Hematopoietic multipotent progenitor cell treated with erythropoietin and hydrocortisone succinate and interleukin-3 and kit ligand, for 15 days (in vitro differentiated cells): ENCODE results near the gene MSS51.
A peak's percentile ranks its signal among the peaks of the same experiment; 100 is the strongest.

ENCODE experiments used
- DNase-seq: peaks from one replicate; pipeline ENCODE4 v3.0.0-alpha.2; 2015; ENCODE audit warnings: low spot score

MSS51 gene

DNA sequence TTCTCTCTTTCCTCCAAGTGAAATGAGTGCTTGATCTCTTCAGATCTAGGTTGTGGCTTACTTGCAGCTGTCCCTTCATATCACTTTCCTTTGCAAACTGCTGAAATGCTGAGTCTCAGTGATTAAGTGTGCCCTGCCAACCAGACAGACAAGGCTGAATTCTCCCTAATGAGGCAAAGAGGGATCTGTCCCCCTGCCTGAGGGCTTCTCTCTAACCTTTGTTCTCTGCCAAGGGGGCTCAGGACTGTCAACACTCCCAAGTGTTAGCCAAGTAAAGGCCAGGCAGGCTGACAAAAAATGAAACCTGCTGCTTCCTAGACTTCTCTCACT, at the start of gene MSS51:
Gene MSS51 (minus strand): TSS at position 24 of the 330 bp plus-strand sequence. CDS start 5,277 bp downstream, outside the sequence.
- DNase-seq = no peak

DNA sequence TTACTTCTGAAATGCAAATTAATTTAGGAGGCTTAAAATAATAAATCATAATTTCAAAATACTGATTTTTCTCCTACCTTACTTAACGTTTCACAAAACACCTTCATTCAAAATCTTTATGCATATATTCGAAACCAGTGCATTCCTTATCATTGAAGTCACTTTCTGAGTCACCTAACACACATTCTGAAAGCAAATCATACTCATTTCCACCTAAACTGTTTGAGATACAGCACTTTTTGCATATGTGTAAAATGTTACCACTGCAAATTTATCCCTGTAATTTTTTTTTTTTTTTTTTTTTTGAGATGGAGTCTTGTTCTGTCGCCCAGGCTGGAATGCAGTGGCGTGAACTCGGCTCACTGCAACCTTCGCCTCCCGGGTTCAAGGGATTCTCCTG, 46.8 kb upstream of the MSS51 start:
- no peak for DNase-seq

DNA sequence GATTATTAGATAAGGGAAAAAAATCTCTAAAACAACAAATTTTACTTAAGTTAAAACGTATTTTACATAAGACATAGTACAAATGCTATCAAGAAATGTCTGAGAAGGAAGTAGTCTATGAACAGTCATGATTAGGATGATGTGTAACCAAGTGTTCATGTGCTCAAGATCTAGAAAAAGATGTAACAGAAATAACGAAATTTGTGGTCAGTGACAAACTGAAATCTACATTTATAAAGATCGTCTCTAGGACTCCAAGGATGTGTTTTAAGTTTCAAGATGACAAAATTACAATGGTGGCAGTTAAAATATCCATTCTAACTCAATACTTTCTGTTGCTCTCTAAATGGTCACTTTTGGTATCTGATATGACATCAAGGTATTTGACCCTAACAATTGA, 45.3 kb upstream of the MSS51 start:
- DNase-seq = no peak

- DNase-seq = no peak
Measured at GRCh38 chr10:73471226-73471625, 37.9 kb upstream of the MSS51 start.

DNA sequence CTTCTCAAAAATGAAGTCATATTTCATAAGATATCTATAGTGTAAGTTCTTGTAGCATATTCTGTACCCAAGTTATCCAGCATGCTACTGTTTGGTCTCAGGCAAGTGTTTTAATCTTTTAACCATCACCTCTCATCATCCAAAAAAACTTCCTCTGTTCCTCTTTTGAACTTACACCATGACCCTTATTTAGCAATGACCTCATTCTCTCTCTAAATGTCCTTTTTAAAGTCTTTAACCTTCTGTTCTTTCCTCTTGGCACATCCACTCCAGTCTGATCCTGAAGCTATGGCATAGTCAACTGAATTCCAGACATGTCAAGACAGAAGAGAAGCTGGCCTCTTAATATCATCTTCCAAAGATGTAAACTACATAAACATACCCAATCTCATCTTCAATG, 36.2 kb upstream of the MSS51 start:
- DNase-seq = no peak

- no peak for DNase-seq
Measured at GRCh38 chr10:73467206-73467605, 33.8 kb upstream of the MSS51 start.

DNA sequence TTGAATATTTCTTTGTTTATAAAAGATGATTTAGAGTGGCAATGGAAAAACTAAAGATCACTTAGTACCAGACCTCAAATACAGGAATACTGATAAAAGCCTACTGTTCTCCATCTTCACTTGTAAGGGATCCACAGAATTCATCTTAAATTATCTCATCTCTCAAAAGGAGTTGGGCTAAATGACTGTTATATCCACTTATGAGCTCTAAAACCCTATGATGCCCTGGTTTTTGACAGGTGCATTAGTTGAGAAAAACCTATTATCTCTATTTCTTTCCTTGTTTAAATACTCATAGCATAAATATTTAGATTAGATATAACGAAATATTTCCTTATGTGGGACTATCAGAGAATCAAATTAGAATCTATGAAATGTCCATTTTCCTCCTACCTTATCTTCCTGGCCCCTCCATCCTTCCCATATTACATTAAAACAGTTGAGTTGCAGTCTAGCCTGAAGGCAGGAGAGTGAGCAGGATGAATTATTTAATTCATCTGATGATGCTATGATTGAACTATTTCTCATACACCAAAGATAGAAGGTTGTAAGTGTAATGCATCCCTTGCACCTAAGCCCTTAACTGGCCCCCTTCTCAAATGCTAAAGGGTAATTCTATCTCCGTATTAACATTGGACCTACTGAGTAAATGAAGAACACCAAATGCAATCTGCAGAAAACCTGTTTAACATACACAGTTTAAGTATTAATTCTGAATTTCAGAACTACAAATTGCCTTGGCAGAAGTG, 32.8 kb upstream of the MSS51 start:
- no peak for DNase-seq

DNA sequence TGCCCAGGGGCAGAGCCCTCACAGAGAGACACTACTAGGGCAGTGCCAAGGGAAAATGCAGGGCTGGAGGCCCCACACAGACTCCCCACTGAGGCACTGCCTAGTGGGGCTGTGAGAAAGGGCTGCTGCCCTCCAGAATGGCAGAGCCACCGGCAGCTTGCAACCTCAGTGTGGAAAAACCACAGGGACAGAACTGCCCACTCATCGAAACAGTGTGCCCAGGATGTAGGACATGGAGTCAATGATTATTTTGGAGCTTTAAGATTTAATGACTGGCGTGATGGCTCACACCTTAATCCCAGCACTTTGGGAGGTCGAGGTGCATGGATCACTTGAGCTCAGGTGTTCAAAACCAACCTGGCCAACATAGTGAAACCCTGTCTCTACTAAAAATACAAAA, 27.5 kb upstream of the MSS51 start:
- DNase-seq = no peak

GRCh38 chr10:73459683-73460314, 26.4 kb upstream of the MSS51 start:
- no peak for DNase-seq

DNA sequence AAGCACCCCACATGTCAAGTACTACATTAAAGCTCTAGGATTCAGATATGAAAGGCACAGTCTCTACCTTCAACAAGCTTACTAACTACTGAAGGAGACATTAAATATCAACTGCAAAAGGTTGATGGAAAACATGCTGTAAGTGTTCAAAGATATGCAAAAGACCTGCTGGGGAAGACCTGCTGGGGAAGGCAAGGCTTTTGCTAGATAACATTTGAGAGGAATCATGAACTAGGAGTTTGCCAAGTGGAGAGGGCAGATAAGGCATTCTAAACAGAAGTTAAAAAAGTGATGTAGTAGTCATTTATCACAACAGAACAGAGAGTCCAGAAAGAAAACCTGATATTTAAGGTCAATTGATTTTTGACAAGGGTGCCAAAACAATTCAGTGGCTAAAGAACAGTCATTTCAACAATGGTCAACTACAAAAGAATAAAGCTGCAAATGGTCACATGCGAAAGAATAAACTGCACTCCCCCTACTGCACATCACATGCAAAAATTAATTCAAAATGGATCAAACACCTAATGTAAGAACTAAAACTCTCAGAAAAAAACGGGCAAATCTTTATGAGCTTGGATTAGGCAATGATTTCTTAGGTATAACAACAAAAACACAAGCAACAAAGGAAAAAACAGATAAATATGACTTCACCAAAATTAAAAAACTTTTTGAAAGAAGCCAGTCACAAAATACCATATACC, 23.0 kb upstream of the MSS51 start:
- peak; percentile 93 for DNase-seq

- no peak for DNase-seq
Measured at GRCh38 chr10:73449113-73449512, 15.8 kb upstream of the MSS51 start.

- DNase-seq = no peak
Measured at GRCh38 chr10:73448384-73448783, 15.0 kb upstream of the MSS51 start.

GRCh38 chr10:73446926-73447325, 13.6 kb upstream of the MSS51 start:
- DNase-seq = no peak

- DNase-seq = no peak
Measured at GRCh38 chr10:73444457-73444856, 11.1 kb upstream of the MSS51 start.

DNA sequence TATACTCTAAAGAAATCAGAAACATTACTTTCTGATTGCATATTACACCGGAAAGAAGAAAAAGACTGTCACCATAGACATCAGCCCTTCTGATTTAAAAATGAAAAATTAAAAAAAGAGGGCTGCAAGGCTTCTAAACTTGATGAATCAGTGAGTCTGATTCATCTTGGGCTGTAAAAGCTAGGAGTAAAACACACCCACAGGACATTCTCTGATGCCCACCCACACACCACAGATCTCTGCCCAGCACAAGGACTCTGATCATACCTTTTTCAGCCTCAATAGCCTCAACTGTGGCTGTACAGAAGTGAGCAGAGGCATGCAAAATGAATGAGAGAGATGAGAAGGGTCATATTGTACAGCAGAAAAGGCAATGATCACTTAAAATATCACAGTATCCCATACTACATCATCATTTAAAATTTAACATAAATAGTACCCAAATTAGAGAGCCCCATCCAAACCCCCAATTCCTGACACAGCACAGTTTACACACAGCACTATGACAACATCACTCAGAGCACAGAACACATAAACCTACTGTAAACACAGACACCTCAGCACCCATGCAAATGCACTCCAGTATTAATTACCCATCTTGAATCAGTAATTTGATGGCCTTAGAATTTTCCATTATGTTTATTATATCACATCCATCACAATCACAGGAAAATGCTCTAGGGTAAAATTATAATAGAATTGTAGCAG, 6.4 kb upstream of the MSS51 start:
- DNase-seq = no peak

DNA sequence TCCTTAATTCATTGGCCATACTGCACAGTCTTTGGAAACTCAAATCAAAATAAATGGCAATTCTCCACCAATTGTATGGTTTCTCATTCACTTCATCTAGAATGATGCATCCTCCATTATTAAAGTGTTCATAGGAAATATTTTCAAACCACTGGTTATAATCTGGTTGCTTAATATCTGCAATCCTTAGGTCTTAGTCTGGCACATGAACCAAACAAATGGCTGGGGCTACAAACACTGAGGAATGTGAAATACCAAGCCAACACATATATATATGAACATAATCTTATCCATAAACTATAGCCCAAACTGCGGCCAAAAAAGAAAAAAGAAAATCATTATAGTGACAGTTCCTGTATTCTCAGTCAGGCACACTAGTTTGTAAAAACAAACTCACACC, 5.7 kb upstream of the MSS51 start:
- no peak for DNase-seq

DNA sequence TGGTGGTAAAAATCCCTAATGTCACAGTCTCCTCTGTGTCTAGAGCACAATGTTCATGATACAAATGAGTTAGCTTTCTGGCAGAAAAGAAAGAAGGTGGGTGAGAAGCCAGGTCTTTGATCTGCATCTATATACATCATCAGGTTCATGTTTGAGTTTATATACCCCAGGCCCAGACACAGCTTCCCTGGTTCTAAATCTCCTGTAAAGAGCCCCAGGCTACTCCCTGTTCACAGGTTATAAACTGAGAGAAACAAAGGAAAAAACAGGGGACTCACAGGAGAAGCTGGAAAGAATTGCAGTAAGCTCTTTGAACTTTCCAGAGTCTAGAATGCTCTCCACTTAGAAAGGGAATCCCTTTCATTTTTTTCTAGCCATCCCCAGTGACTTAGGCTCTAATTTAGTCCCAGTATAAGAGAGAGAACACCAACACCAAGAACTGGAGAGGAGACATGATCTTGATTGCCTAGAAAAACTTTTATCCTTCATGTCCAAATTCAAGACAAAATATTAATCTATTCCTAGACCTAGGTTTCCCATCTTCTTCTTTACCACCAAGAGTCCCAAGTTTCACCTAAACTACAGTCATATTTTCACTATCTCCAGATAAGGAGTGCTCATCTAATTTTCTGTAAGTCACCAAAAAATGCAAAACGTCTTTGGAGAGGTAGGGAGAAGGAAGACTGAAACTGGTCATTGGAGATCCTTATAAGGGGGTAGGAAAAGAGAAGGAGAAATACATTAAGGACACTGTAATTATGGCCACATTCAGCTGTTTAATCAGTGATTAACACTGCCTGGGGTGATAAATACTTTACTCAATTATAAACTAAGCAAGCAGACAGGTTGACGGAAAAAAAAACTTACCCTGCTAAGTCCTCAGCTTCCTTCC, 469 bp downstream of the MSS51 start:
- DNase-seq = no peak

DNA sequence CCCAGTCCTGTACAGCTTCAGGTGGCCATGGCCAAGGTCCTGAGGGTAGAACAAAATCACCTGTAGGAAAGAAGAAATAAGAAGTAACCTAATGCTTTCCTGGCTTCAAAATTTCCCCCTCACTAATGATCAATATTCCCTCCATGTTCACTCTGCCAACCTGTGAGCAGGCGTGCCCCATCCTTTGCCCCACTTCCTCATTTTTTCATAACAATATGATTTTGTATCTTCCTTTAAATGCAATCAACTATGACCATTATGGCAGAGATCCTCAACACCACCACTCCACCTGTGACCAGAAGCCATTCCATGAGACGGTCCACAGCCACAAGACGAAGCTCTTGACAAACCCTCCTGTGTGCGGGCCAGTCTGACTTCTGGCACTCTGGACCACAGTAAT, 7.0 kb downstream of the MSS51 start:
- DNase-seq = no peak

DNA sequence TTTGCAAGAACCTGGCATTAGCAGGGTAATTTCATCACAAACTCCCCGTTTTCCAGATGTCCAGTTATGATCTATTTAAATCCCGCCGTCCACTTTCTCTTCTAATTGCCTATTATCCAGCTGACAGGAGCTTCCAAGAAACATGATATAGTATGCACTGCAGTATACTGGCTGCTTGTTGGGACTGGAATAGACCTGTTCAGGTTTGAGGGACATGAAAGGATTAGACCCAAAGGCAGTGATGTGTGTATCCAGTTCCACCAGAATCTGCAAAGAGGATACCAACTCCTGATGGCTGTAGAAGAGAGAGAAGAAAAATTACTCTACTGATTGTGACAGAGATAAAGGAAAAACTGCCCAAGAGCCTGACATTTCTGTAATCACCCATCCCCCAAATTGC, 8.9 kb downstream of the MSS51 start:
- no peak for DNase-seq

DNA sequence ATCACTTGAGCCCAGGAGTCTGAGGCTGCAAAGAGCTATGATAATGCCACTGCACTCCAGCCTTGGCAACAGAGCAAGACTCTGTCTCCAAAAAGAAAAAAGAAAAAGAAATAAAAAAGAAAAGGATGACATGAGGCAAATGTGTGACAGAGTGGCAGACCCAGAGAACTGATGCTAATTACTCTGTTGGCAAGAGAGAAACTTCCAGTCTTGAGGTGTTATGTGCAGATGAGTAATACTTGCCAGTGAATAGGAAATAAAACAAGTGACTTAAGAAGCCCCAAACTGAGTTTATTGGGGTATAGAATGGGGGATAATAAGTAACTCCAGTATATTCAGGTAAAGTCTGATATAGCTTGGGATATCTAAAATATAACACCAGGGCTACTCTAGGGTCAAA, 10.1 kb downstream of the MSS51 start:
- no peak for DNase-seq

GRCh38 chr10:73416571-73416970, 16.8 kb downstream of the MSS51 start:
- no peak for DNase-seq
